ENCODE results near the gene CDK10.

GRCh38 chr16:89639385-89639784 is 47.1 kb upstream of the CDK10 start:
- no peak for TF ChIP-seq SMC3 (conservative IDR thresholded peaks at IDR 0.05; ENCODE audit: poor library complexity)
- TF ChIP-seq CTCF (IDR thresholded peaks at IDR 0.05; ENCODE audit: poor library complexity, severe bottlenecking) = no peak
- TF ChIP-seq EZH2 (IDR thresholded peaks at IDR 0.05; ENCODE audit: borderline replicate concordance, insufficient read depth, low read length, poor library complexity, severe bottlenecking) = no peak
- TF ChIP-seq EP300 (conservative IDR thresholded peaks at IDR 0.05; ENCODE audit: poor library complexity, severe bottlenecking) = no peak
- TF ChIP-seq, protein P1, sequence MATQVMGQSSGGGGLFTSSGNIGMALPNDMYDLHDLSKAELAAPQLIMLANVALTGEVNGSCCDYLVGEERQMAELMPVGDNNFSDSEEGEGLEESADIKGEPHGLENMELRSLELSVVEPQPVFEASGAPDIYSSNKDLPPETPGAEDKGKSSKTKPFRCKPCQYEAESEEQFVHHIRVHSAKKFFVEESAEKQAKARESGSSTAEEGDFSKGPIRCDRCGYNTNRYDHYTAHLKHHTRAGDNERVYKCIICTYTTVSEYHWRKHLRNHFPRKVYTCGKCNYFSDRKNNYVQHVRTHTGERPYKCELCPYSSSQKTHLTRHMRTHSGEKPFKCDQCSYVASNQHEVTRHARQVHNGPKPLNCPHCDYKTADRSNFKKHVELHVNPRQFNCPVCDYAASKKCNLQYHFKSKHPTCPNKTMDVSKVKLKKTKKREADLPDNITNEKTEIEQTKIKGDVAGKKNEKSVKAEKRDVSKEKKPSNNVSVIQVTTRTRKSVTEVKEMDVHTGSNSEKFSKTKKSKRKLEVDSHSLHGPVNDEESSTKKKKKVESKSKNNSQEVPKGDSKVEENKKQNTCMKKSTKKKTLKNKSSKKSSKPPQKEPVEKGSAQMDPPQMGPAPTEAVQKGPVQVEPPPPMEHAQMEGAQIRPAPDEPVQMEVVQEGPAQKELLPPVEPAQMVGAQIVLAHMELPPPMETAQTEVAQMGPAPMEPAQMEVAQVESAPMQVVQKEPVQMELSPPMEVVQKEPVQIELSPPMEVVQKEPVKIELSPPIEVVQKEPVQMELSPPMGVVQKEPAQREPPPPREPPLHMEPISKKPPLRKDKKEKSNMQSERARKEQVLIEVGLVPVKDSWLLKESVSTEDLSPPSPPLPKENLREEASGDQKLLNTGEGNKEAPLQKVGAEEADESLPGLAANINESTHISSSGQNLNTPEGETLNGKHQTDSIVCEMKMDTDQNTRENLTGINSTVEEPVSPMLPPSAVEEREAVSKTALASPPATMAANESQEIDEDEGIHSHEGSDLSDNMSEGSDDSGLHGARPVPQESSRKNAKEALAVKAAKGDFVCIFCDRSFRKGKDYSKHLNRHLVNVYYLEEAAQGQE (IDR thresholded peaks at IDR 0.05; ENCODE audit: borderline replicate concordance) = no peak
- no peak for TF ChIP-seq TAF1 (IDR thresholded peaks at IDR 0.05; ENCODE audit: low read depth)
- no peak for TF ChIP-seq POLR2AphosphoS5 (IDR thresholded peaks at IDR 0.05)
- no peak for TF ChIP-seq MXI1 (conservative IDR thresholded peaks at IDR 0.05; ENCODE audit: poor library complexity, severe bottlenecking)
- TF ChIP-seq RAD21 (conservative IDR thresholded peaks at IDR 0.05) = no peak

Measured in neural cell (in vitro differentiated cells).